Measurements from ENCODE around the gene CASR. TPM values are rescaled to one million over a fixed set of nuclear protein-coding genes. Genes with fewer than 3 reads are reported as not detected.
"Not testable (repeated sequence)": the region's sequence is repeated elsewhere in the genome, so short reads cannot be mapped to it uniquely, and the experiment has no call there.

The CASR gene
- total RNA-seq (not detected), polyA plus RNA-seq (ENCODE audit: insufficient read depth in 1 of 8, insufficient read length in 8 of 8, low replicate concordance in 1 of 8) (under 1 TPM in 3 of 8 donors, not detected in 5; 0.04 to 0.28 (median 0.04) TPM)
- long read RNA-seq, donor 1: 0 reads
- long read RNA-seq, donor 2: 0 reads
- long read RNA-seq, donor 3: 0 reads
- long read RNA-seq, donor 4: 0 reads
- long read RNA-seq, donor 5: 0 reads
- long read RNA-seq, donor 6: 0 reads
- long read RNA-seq, donor 7: 0 reads
- long read RNA-seq, donor 8: 0 reads
- long read RNA-seq, donor 9: 0 reads
- long read RNA-seq, donor 10: 0 reads
- long read RNA-seq, donor 11: 0 reads

GRCh38 chr3:122183521-122183892 lies at the start of gene CASR:
Gene CASR, plus strand, starts transcription at chr3:122183668. Its CDS starts 70,522 bp downstream, at chr3:122254190.
- H3K9me3 ChIP-seq (replicated peaks; ENCODE audit: control insufficient read depth, low read depth, low read length): no peaks in the 10 kb centered on the region
- no peaks in the 10 kb centered on the region for H3K36me3 ChIP-seq (ENCODE audit: control insufficient read depth, insufficient read depth, low read length)
- peaks cover 26% of the 10 kb centered on the region for H3K27me3 ChIP-seq (ENCODE audit: control insufficient read depth, insufficient read depth, low read length)
- no peak within 1 kb of the TSS for H3K4me3 ChIP-seq (ENCODE audit: low read length)
- 3% methylated on average over 10 of the region's 14 CpGs for WGBS (ENCODE audit: insufficient coverage)
- peaks cover 3% of the 10 kb centered on the region for H3K4me1 ChIP-seq (ENCODE audit: control insufficient read depth, insufficient read depth, low read length)
- DNase-seq: no peak
- H3K27ac ChIP-seq (ENCODE audit: low read length): no peak within 1 kb of the TSS

DNA sequence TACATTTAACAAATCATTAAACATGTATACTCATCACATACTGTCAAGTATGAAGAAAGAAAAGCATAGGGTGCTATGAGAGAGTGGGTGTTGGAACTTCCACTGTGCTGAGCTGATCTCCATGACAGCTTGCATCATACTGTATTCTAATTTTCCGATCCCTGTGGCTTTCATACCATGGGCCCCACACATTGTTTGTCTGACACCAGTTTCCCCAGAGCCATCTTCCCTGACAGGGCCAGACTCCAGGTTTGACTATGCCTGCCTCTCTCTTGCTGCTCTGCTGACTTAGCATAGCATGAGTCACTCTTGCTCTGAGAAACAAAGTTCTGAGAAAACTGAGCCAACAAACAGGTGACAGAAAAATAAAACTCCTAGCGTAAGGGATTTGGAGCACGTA lies 37.0 kb upstream of the CASR start:
- no peak overlapping the region for H3K4me3 ChIP-seq (ENCODE audit: low read length)
- WGBS (ENCODE audit: insufficient coverage): 93% methylated on average over 2 of the region's 3 CpGs

GRCh38 chr3:122148941-122149627 lies 34.4 kb upstream of the CASR start:
- no peak for DNase-seq
- H3K27me3 ChIP-seq (ENCODE audit: control insufficient read depth, insufficient read depth, low read length): peaks cover 2% of the 10 kb centered on the region

More for the DNA sequence above, 37.0 kb upstream of the CASR start:
- Histone ChIP-seq H3K36me3 (ENCODE audit: control insufficient read depth, insufficient read depth, low read length) (no peaks in the 10 kb centered on the region), H3K4me1 (ENCODE audit: control insufficient read depth, insufficient read depth, low read length) (no peaks in the 10 kb centered on the region), H3K27me3 (ENCODE audit: control insufficient read depth, insufficient read depth, low read length) (no peaks in the 10 kb centered on the region), H3K9me3 (replicated peaks; ENCODE audit: control insufficient read depth, low read depth, low read length) (no peaks in the 10 kb centered on the region), H3K27ac (ENCODE audit: low read length) (no peak overlapping the region)
- DNase-seq: no peak

DNA sequence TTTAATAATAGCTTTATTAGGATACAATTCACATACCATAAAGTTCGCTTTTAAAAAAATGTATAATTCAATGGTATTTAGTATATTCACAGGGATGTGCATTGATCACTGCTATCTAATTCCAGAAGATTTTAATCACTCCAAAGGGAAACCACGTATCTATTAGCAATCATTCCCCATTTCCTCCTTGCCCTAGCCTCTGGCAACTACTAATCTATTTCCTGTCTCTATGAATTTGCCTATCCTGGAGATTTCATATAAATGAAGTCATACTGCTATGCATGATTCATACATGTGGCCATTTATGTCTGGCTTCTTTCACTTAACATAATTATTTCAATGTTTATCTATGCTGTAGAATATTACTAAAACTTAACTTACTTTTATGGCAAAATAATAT lies 32.0 kb upstream of the CASR start:
- Histone ChIP-seq H3K9me3 (replicated peaks; ENCODE audit: control insufficient read depth, low read depth, low read length) (peaks cover 24% of the 10 kb centered on the region), H3K4me1 (ENCODE audit: control insufficient read depth, insufficient read depth, low read length) (no peaks in the 10 kb centered on the region), H3K27ac (ENCODE audit: low read length) (no peak overlapping the region), H3K36me3 (ENCODE audit: control insufficient read depth, insufficient read depth, low read length) (no peaks in the 10 kb centered on the region), H3K27me3 (ENCODE audit: control insufficient read depth, insufficient read depth, low read length) (peaks cover 2% of the 10 kb centered on the region), H3K4me3 (ENCODE audit: low read length) (no peak overlapping the region)
- no peak for DNase-seq
- no CpG with 5 or more reads among the region's 2 CpGs for WGBS (ENCODE audit: insufficient coverage)

More at GRCh38 chr3:122148941-122149627, 34.4 kb upstream of the CASR start:
- Histone ChIP-seq H3K4me3 (ENCODE audit: low read length) (no peak overlapping the region), H3K27ac (ENCODE audit: low read length) (no peak overlapping the region), H3K36me3 (ENCODE audit: control insufficient read depth, insufficient read depth, low read length) (no peaks in the 10 kb centered on the region), H3K4me1 (ENCODE audit: control insufficient read depth, insufficient read depth, low read length) (no peaks in the 10 kb centered on the region), H3K9me3 (replicated peaks; ENCODE audit: control insufficient read depth, low read depth, low read length) (peaks cover 9% of the 10 kb centered on the region)
- 69% methylated on average over 2 of the region's 2 CpGs for WGBS (ENCODE audit: insufficient coverage)

GRCh38 chr3:122164983-122165382 lies 18.5 kb upstream of the CASR start:
- not testable (repeated sequence) for H3K9me3 ChIP-seq (replicated peaks; ENCODE audit: control insufficient read depth, low read depth, low read length); H3K27ac ChIP-seq (ENCODE audit: low read length); H3K36me3 ChIP-seq (ENCODE audit: control insufficient read depth, insufficient read depth, low read length); H3K4me1 ChIP-seq (ENCODE audit: control insufficient read depth, insufficient read depth, low read length); DNase-seq; H3K27me3 ChIP-seq (ENCODE audit: control insufficient read depth, insufficient read depth, low read length); H3K4me3 ChIP-seq (ENCODE audit: low read length)
- WGBS (ENCODE audit: insufficient coverage): no CpG with 5 or more reads among the region's 31 CpGs

GRCh38 chr3:122167630-122168029 lies 15.8 kb upstream of the CASR start:
- DNase-seq: no peak
- Histone ChIP-seq H3K4me1 (ENCODE audit: control insufficient read depth, insufficient read depth, low read length) (no peaks in the 10 kb centered on the region), H3K4me3 (ENCODE audit: low read length) (no peak overlapping the region), H3K36me3 (ENCODE audit: control insufficient read depth, insufficient read depth, low read length) (no peaks in the 10 kb centered on the region), H3K9me3 (replicated peaks; ENCODE audit: control insufficient read depth, low read depth, low read length) (peaks cover 7% of the 10 kb centered on the region), H3K27me3 (ENCODE audit: control insufficient read depth, insufficient read depth, low read length) (no peaks in the 10 kb centered on the region), H3K27ac (ENCODE audit: low read length) (no peak overlapping the region)

- Histone ChIP-seq H3K9me3 (replicated peaks; ENCODE audit: control insufficient read depth, low read depth, low read length) (peaks cover 7% of the 10 kb centered on the region), H3K4me1 (ENCODE audit: control insufficient read depth, insufficient read depth, low read length) (no peaks in the 10 kb centered on the region), H3K27me3 (ENCODE audit: control insufficient read depth, insufficient read depth, low read length) (no peaks in the 10 kb centered on the region), H3K27ac (ENCODE audit: low read length) (no peak overlapping the region), H3K36me3 (ENCODE audit: control insufficient read depth, insufficient read depth, low read length) (no peaks in the 10 kb centered on the region), H3K4me3 (ENCODE audit: low read length) (no peak overlapping the region)
- no peak for DNase-seq
- WGBS (ENCODE audit: insufficient coverage): no CpG with 5 or more reads among the region's 3 CpGs
These were observed 15.4 kb upstream of the CASR start for GRCh38 chr3:122168044-122168443.

DNA sequence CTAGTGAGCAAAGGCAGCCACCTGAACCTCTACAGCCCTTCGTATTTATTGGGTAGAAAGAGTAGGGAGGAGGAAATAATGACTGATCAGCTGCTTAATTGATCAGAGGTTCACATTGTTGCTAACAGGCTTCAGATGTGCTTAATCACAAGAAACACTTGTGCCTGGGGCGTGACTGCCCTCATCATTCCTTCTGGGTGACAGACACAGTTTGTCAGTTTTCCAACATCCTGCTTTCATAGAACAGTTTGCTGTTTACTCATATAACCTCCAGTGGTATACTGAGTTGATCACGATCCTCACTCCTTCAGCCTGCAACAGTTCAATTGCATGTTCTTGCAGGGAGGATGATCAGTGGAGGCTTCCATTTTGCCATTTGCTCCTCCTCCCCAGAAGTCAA lies 13.6 kb upstream of the CASR start:
- 75% methylated on average over 2 of the region's 3 CpGs for WGBS (ENCODE audit: insufficient coverage)
- DNase-seq: no peak
- no peaks in the 10 kb centered on the region for H3K4me1 ChIP-seq (ENCODE audit: control insufficient read depth, insufficient read depth, low read length)

GRCh38 chr3:122171361-122171760 lies 12.1 kb upstream of the CASR start:
- not testable (repeated sequence) for H3K9me3 ChIP-seq (replicated peaks; ENCODE audit: control insufficient read depth, low read depth, low read length); H3K27me3 ChIP-seq (ENCODE audit: control insufficient read depth, insufficient read depth, low read length); H3K4me3 ChIP-seq (ENCODE audit: low read length); H3K4me1 ChIP-seq (ENCODE audit: control insufficient read depth, insufficient read depth, low read length); H3K27ac ChIP-seq (ENCODE audit: low read length); DNase-seq; H3K36me3 ChIP-seq (ENCODE audit: control insufficient read depth, insufficient read depth, low read length)
- 60% methylated on average over 2 of the region's 2 CpGs for WGBS (ENCODE audit: insufficient coverage)

More for the DNA sequence above, 13.6 kb upstream of the CASR start:
- Histone ChIP-seq H3K36me3 (ENCODE audit: control insufficient read depth, insufficient read depth, low read length) (no peaks in the 10 kb centered on the region), H3K9me3 (replicated peaks; ENCODE audit: control insufficient read depth, low read depth, low read length) (peaks cover 9% of the 10 kb centered on the region), H3K27ac (ENCODE audit: low read length) (no peak overlapping the region), H3K27me3 (ENCODE audit: control insufficient read depth, insufficient read depth, low read length) (no peaks in the 10 kb centered on the region), H3K4me3 (ENCODE audit: low read length) (no peak overlapping the region)

DNA sequence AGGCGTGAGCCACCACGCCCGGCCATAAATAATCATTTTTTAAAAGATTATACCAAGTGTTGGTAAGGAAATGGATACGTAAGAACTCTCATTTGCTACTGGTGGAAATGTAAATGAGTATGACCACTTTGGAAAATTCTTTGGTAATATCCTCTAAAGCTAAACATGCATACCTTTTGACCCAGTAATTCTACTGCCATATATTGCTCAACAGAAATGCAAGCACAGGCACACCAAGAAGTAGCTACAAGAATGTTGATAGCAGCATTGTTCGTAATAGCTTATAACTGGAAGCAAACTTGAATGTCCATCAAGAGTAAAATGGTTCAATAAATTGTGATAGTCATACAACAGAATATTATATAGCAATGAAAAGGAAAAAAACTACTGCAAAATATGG lies 4.8 kb upstream of the CASR start:
- no peaks in the 10 kb centered on the region for H3K36me3 ChIP-seq (ENCODE audit: control insufficient read depth, insufficient read depth, low read length)
- H3K27me3 ChIP-seq (ENCODE audit: control insufficient read depth, insufficient read depth, low read length): peaks cover 10% of the 10 kb centered on the region

More for the DNA sequence above, 4.8 kb upstream of the CASR start:
- H3K27ac ChIP-seq (ENCODE audit: low read length): no peak overlapping the region
- no peak for DNase-seq
- no CpG with 5 or more reads among the region's 5 CpGs for WGBS (ENCODE audit: insufficient coverage)
- no peak overlapping the region for H3K4me3 ChIP-seq (ENCODE audit: low read length)
- H3K9me3 ChIP-seq (replicated peaks; ENCODE audit: control insufficient read depth, low read depth, low read length): peaks cover 2% of the 10 kb centered on the region
- H3K4me1 ChIP-seq (ENCODE audit: control insufficient read depth, insufficient read depth, low read length): no peaks in the 10 kb centered on the region
